Hematopoietic multipotent progenitor cell treated with erythropoietin and hydrocortisone succinate and interleukin-3 and kit ligand, for 17 days (in vitro differentiated cells): Measurements from ENCODE around the gene SS18L1.

Experiments
- DNase-seq: peaks from one replicate; pipeline ENCODE4 v3.0.0-alpha.2; 2015; ENCODE audit warnings: low spot score

SS18L1 gene

DNA sequence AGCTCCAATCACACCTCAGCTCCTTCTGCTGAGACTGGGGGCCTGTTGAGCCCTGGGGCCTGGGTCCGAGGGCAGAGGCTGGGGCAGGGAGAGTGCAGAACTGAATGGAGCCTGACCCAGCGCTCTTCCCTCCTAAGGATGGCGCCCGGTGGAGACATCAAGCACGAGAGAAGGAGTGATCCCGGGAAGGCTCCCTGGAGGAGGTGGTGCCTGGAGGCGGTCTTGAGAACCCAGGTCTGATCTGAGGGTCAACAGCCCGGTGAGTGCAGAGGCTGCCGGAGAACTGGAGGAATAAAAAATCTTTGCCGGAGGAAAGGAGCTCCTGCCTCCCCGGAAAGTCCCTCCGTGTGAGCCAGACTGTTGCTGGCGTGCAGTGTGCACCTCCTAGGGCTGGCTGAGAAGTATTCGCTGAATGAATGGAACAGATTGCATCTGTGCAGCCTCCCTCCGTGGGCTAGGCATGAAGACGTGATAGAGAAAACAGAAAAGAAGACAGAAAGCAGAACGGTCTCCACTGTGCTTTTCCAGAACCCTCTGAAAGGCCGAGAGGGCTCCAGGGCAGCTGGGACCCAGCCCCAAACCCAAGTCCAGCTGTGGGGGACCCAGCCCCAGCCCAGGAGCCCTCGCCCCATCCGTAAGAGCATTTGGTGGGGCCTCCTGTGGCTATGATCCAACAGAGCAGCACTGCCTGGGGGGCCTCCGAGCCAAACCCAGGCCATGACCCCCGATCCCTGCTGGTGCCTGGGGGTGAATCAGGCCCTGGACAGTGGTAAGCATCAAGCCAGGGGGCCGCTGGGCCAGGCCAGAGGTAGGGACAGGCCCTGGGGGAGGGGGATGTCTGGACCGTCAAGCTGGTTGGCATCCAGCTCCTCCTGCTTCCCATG lies 83.4 kb downstream of the SS18L1 start:
- DNase-seq = no peak

DNA sequence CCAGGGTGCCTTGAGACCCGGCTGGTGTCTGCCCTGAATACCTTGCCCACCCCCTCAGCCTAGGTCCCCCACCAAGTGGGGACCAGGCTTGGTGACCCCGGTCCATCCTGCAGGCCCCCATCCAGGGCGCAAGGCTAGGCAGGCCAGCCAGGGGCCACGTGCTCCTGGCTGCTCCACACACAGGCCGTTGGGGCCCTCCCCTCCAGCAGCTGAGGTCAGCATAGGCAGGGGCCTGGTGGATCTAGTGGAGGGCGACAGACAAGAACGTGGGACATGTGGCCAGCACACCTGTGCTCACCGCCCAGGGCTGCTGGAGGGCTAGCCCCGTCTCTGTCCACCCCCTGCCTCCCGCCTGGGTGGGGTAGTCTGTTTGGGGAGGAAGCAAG lies 84.0 kb downstream of the SS18L1 start:
- DNase-seq = no peak

DNA sequence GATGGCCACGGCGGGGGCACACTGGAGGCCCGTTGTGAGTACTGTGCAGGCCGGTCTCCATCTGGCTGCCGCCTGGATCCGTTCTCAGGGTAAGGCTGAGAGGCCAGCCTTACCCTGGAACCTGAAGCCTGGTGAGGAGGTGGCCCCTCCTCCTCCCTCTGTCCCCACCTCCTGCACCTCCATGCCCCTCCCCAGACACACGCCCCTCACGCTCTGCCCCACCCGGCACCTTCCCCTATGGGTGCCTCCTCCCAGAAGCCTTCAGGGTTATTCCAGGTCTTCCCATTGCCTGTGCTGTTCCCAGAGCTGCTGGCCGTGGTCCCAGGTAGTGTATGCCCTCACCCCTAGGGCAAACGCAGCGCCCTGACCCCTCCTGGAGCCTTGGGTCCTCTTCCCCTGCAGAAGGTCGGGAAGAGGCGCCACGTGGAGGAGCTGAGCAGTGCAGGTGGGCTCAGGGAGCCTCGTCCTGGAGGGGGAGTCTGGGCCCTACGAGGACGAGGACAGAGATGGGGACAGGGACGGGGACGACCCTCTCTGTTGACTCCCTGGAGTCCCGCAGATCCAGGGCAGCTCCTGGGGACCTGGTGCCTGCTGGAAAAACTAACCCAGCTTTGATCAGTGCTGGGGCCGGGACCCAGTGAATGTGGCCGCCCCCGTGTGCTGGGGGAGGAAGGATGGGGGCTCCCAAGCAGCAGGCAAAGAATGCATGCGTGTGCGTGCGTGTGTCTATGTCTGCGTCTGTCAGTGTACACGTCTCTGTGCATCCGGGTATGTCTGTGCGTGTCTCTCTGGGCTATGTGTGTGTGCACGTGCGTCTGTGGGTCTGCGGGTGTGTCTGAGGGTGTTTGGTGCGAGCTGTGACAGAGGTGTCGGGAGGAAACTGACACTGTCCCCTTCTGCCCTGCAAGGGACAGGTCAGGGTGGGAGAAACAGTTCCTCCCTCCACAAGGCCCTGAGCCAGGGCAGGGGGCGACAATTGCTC lies 84.7 kb downstream of the SS18L1 start:
- no peak for DNase-seq

DNA sequence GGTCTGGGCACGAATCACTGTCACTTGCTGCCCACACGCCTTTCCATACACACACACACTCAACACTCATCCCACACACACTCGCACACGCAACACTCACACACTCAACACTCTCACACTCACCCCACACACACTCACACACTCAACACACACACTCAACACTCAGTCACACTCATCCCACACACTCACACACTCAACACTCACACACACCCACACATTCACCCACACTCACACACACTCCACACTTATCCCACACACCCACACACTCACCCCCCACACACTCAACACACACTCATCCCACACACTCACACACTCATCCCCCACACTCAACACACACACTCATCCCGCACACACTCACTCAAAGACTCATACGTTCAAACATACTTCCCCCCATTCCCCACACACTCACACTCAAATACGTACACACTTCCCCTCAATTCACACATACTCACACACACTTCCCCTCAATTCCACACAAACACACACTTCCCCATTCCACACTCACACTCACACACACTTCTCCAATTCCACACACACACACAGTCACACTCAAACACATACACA lies 85.5 kb downstream of the SS18L1 start:
- no peak for DNase-seq

DNA sequence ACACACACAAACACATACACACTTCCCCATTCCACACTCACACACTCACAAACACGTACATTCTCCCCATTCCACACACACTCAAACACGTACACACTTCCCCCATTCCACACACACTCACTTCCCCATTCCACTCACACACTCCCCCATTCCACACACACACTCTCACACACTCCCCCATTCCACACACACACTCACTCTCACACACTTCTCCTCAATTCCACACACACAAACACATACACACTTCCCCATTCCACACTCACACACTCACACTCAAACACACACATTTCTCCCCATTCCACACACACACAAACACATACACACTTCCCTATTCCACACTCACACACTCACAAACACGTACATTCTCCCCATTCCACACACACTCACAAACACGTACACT lies 86.1 kb downstream of the SS18L1 start:
- no peak for DNase-seq

DNA sequence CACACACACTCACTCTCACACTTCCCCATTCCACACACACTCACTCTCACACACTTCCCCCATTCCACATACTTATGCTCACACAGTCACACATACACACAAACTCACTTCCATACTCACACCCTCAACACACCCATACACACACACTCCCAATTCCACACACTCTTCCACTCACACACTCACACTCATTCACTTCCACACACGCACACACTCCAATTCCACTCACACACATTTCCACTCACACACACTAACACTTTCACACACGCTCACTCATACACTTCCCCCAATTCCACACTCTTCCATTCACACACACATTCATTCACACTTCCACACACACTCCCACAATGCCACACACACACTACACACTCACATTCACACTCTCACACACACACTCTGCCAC lies 86.7 kb downstream of the SS18L1 start:
- DNase-seq = no peak

DNA sequence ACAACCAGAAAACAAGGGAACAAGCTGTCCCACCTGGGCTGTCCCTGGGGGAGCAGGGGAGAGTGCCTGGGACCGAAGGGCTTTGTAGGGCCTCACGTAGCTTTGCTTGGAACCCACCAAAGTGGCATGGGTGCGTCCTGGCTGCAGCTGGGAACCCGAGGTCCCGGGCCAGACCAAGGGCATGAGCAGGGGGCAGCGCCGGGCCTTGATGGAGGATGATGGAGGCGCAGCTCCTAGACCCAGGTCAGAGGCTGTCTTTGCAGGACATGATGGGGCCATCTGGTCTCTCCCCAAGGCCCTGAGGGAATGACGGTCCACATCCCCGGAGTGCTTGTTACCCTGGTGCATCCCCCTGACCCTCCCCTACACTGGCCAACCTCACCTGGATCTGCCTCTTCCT lies 87.1 kb downstream of the SS18L1 start:
- no peak for DNase-seq

DNA sequence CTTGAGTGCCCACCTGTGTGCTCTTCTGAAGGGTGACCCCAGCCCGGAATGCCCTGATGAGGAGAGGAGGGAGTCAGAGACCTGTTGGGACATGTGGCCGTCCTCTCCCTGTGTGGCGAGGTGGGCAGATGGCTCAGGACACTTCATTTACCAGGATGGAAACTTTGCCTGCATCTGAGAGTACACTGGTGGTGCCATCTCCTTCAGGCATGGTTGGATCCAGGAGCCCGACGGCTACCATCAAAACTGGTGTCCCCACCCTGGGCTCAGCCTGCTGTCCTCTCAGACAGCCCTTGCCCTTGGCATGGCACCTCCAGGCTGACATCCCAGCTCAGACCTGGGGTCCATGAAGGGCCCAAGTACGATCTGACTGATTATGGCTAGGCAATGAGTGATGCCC lies 87.7 kb downstream of the SS18L1 start:
- no peak for DNase-seq
